ENCODE data around the gene CCL21.

The CCL21 gene

GRCh38 chr9:34716711-34717110 lies 6.8 kb upstream of the CCL21 start:
- TF ChIP-seq CSRNP3 (CRISPR knock-in tag; IDR thresholded peaks at IDR 0.05) (no peak), ZNF8 (CRISPR knock-in tag; IDR thresholded peaks at IDR 0.05) (no peak), ISL1 (CRISPR knock-in tag; IDR thresholded peaks at IDR 0.05) (no peak), TSHZ2 (CRISPR knock-in tag; IDR thresholded peaks at IDR 0.05) (no peak), BACH2 (CRISPR knock-in tag; IDR thresholded peaks at IDR 0.05; ENCODE audit: borderline replicate concordance) (no peak), GLIS3 (CRISPR knock-in tag; IDR thresholded peaks at IDR 0.05) (no peak), ZNF70 (CRISPR knock-in tag; IDR thresholded peaks at IDR 0.05) (no peak), TOX (CRISPR knock-in tag; IDR thresholded peaks at IDR 0.05; ENCODE audit: borderline replicate concordance) (no peak), CREB5 (CRISPR knock-in tag; IDR thresholded peaks at IDR 0.05; ENCODE audit: low read depth) (no peak), TCF4 (CRISPR knock-in tag; IDR thresholded peaks at IDR 0.05; ENCODE audit: borderline replicate concordance) (no peak), ESRRG (CRISPR knock-in tag; IDR thresholded peaks at IDR 0.05) (no peak), RARB (CRISPR knock-in tag; IDR thresholded peaks at IDR 0.05) (no peak), ZFP30 (CRISPR knock-in tag; IDR thresholded peaks at IDR 0.05) (no peak), ZC3H10 (CRISPR knock-in tag; IDR thresholded peaks at IDR 0.05) (no peak), SNAI2 (CRISPR knock-in tag; IDR thresholded peaks at IDR 0.05) (no peak), ZFP3 (CRISPR knock-in tag; IDR thresholded peaks at IDR 0.05) (no peak), OSR1 (CRISPR knock-in tag; IDR thresholded peaks at IDR 0.05) (no peak)
- no peak for ATAC-seq

GRCh38 chr9:34715639-34716215 lies 5.8 kb upstream of the CCL21 start:
- no peak for ATAC-seq
- TF ChIP-seq ESRRG (CRISPR knock-in tag; IDR thresholded peaks at IDR 0.05) (no peak), POU6F1 (CRISPR knock-in tag; IDR thresholded peaks at IDR 0.05; ENCODE audit: borderline replicate concordance, low read depth) (no peak), ZNF70 (CRISPR knock-in tag; IDR thresholded peaks at IDR 0.05) (no peak), GLIS3 (CRISPR knock-in tag; IDR thresholded peaks at IDR 0.05) (no peak), CSDC2 (CRISPR knock-in tag; IDR thresholded peaks at IDR 0.05) (no peak), TCF4 (CRISPR knock-in tag; IDR thresholded peaks at IDR 0.05; ENCODE audit: borderline replicate concordance) (no peak), PPARA (CRISPR knock-in tag; IDR thresholded peaks at IDR 0.05; ENCODE audit: borderline replicate concordance) (no peak)

- ATAC-seq = no peak
- TF ChIP-seq TCF4 (CRISPR knock-in tag; IDR thresholded peaks at IDR 0.05; ENCODE audit: borderline replicate concordance) (no peak), POU6F1 (CRISPR knock-in tag; IDR thresholded peaks at IDR 0.05; ENCODE audit: borderline replicate concordance, low read depth) (no peak), GLIS3 (CRISPR knock-in tag; IDR thresholded peaks at IDR 0.05) (no peak), RARB (CRISPR knock-in tag; IDR thresholded peaks at IDR 0.05) (no peak), TSHZ2 (CRISPR knock-in tag; IDR thresholded peaks at IDR 0.05) (no peak), CREB5 (CRISPR knock-in tag; IDR thresholded peaks at IDR 0.05; ENCODE audit: low read depth) (no peak), ARNTL (CRISPR knock-in tag; IDR thresholded peaks at IDR 0.05; ENCODE audit: borderline replicate concordance, low read depth) (no peak), PPARA (CRISPR knock-in tag; IDR thresholded peaks at IDR 0.05; ENCODE audit: borderline replicate concordance) (no peak), ZC3H10 (CRISPR knock-in tag; IDR thresholded peaks at IDR 0.05) (no peak), BACH2 (CRISPR knock-in tag; IDR thresholded peaks at IDR 0.05; ENCODE audit: borderline replicate concordance) (no peak)
Observed at GRCh38 chr9:34714007-34714406, 4.1 kb upstream of the CCL21 start.
